H1 (cell line): ENCODE data around the gene P2RX7. TPM values are rescaled to one million over a fixed set of nuclear protein-coding genes. Genes with fewer than 3 reads are reported as not detected.

Experiments used
- CHD7 ChIP-seq: fragments of 300-600 bp; sonication (generic); IDR thresholded peaks from 2 replicates; pipeline ENCODE4 v1.7.1; 2012; ENCODE audit warnings: low read length, moderate library complexity, mild to moderate bottlenecking, inconsistent platforms; ENCODE audit not compliant: insufficient replicate concordance
- FOSL1 ChIP-seq: IDR thresholded peaks from 2 replicates; pipeline ENCODE4 v1.6.1; 2011; ENCODE audit warnings: mild to moderate bottlenecking, low read depth, low read length, moderate library complexity; ENCODE audit not compliant: insufficient read depth
- polyA plus RNA-seq, 7 experiments: library from polyadenylated mRNA; depleted of rRNA in 3 of 7; stranded (reverse) in 5 of 7; unstranded in 2 of 7; fragments of >200 nt in 5 of 7; fragments of 200-250 nt in 2 of 7; gene quantifications; 1 replicate in 5 of 7; 2 replicates in 1 of 7; 4 replicates in 1 of 7; pipeline versions ENCODE4 v1.2.1 to v1.2.3, GENCODE V29; 2011 to 2013; ENCODE audit warnings: missing spikeins in 2 of 7, mixed read lengths in 2 of 7
- total RNA-seq: library from RNA; stranded (reverse); fragmentation: NEBNext Ultra II Directional; extraction: Animal tissue kit (Norgen Biotek cat#: 25700); gene quantifications from 2 replicates; pipeline ENCODE4 v1.2.1, GENCODE V29; 2021

P2RX7 gene
- total and polyA plus RNA-seq, 2 of the 8 experiments (the other 6 are each of a cell fraction or from before 2014, with no cell fraction given): 0.38 to 0.56 TPM

- no peak for TF ChIP-seq FOSL1
- TF ChIP-seq CHD7: no peak
Measured at GRCh38 chr12:121093487-121093891, 39.2 kb upstream of the P2RX7 start (continued).
